ENCODE measurements around the gene TDRD12. TPM values are rescaled to one million over a fixed set of nuclear protein-coding genes. Genes with fewer than 3 reads are reported as not detected.

Gene TDRD12
- total RNA-seq, 1 donor from 2014 or later, result not detected

Other genes starting within 250 kb of the TDRD12 start
- 77.1 TPM for gene PDCD5, start 138.6 kb upstream of the TDRD12 start, total RNA-seq (ENCODE audit: unreplicated experiment)
- gene ANKRD27, start 44.6 kb upstream of the TDRD12 start, total RNA-seq (ENCODE audit: unreplicated experiment), result 20.8 TPM
- not detected for gene RGS9BP, start 43.9 kb upstream of the TDRD12 start, total RNA-seq (ENCODE audit: unreplicated experiment)
- gene NUDT19, start 27.9 kb upstream of the TDRD12 start, total RNA-seq (ENCODE audit: unreplicated experiment), result 5.3 TPM
- gene SLC7A9, start 150.0 kb downstream of the TDRD12 start, total RNA-seq (ENCODE audit: unreplicated experiment), result 0.46 TPM

All from endothelial cell (in vitro differentiated cells).